Endothelial cell of umbilical vein (primary cell): ENCODE results near the gene VPS33B. TPM values are rescaled to one million over a fixed set of nuclear protein-coding genes. Genes with fewer than 3 reads are reported as not detected.
A peak's percentile ranks its signal among the peaks of the same experiment; 100 is the strongest.

Experiments used
- Bru-seq: library from RNA; stranded (reverse); fragments of 400-500 nt; gene quantifications from one replicate; lab custom pipeline; 2021; lab: Mats Ljungman, UMichigan
- BruChase-seq, 2 experiments: library from RNA; stranded (reverse); fragments of 400-500 nt; gene quantifications; one replicate each; lab custom pipeline; 2021; lab: Mats Ljungman, UMichigan
- BruUV-seq: library from RNA; stranded (reverse); fragments of 400-500 nt; replicated peaks from 2 replicates; lab custom pipeline; 2021; lab: Mats Ljungman, UMichigan
- CTCF ChIA-PET: fragments of 300-600, 350-600 bp; sonication (Branson Sonifier 250); formaldehyde crosslinking; loops from one replicate; lab custom pipeline; 2021; ENCODE audit warnings: antibody characterized with exemption, inconsistent platforms; lab: Charles Lee
- POLR2A ChIA-PET: fragments of 300-600, 350-600 bp; sonication (Branson Sonifier 250); formaldehyde crosslinking; loops from one replicate; lab custom pipeline; 2021; ENCODE audit warnings: antibody characterized with exemption, inconsistent platforms; lab: Charles Lee
- DNase-seq: peaks from one replicate; pipeline ENCODE4 v3.0.0-alpha.2; 2011; ENCODE audit warnings: low read depth, low spot score
- FAIRE-seq: peaks from 2 replicates; lab custom pipeline; 2011; peaks lifted over from hg19 to GRCh38; lab: Jason Lieb, UNC
- H2AFZ ChIP-seq: 2 replicates; pipeline ENCODE4 v1.6.0; 2012; ENCODE audit warnings: low read depth, low read length, control low read depth, inconsistent platforms
- H3K27ac ChIP-seq: 2 replicates; pipeline ENCODE4 v1.5.1; 2011; ENCODE audit warnings: low read depth, mild to moderate bottlenecking, control low read depth, low read length, moderate library complexity; ENCODE audit not compliant: insufficient read depth
- H3K27me3 ChIP-seq, 2 experiments: 2 replicates each; pipeline versions ENCODE4 v1.6.0 to v1.6.1; 2011; ENCODE audit warnings: low read length in 2 of 2, mixed read lengths in 1 of 2; ENCODE audit not compliant: control insufficient read depth in 2 of 2, insufficient read depth in 2 of 2
- H3K36me3 ChIP-seq, 2 experiments: 2 replicates in 1 of 2; 3 replicates in 1 of 2; pipeline ENCODE4 v1.5.1; 2011; ENCODE audit warnings: low read length in 2 of 2, mild to moderate bottlenecking in 1 of 2, moderate library complexity in 1 of 2; ENCODE audit not compliant: control insufficient read depth in 2 of 2, insufficient read depth in 2 of 2; ENCODE audit errors: extremely low read depth in 1 of 2
- H3K4me1 ChIP-seq: 3 replicates; pipeline ENCODE4 v1.5.1; 2011; ENCODE audit warnings: mild to moderate bottlenecking, low read length; ENCODE audit not compliant: control insufficient read depth, insufficient read depth; ENCODE audit errors: extremely low read depth
- H3K4me2 ChIP-seq: 2 replicates; pipeline ENCODE4 v1.6.1; 2011; ENCODE audit warnings: low read length, control low read depth, mixed read lengths; ENCODE audit not compliant: insufficient read depth
- H3K4me3 ChIP-seq, 3 experiments: fragments of 200-600 bp in 1 of 3; sonication (generic), shearing (Covaris generic) in 1 of 3; replicated peaks in 1 of 3; 2 replicates each; pipeline ENCODE4 v1.5.1; 2011 to 2016; ENCODE audit warnings: control low read depth in 3 of 3, low read length in 3 of 3, mild to moderate bottlenecking in 2 of 3, inconsistent platforms in 1 of 3, low read depth in 1 of 3, moderate library complexity in 1 of 3; ENCODE audit not compliant: insufficient read depth in 1 of 3
- H3K79me2 ChIP-seq: 2 replicates; pipeline ENCODE4 v1.6.0; 2012; ENCODE audit warnings: low read length, inconsistent platforms; ENCODE audit not compliant: control insufficient read depth, insufficient read depth
- H3K9ac ChIP-seq: replicated peaks from 2 replicates; pipeline ENCODE3; 2011; ENCODE audit warnings: low read length, control low read depth; ENCODE audit not compliant: insufficient read depth; ENCODE audit errors: extremely low read depth
- H3K9me1 ChIP-seq: replicated peaks from 3 replicates; pipeline ENCODE4 v1.6.0; 2011; ENCODE audit warnings: mild to moderate bottlenecking, low read length; ENCODE audit not compliant: control insufficient read depth, insufficient read depth; ENCODE audit errors: extremely low read depth
- H3K9me3 ChIP-seq: replicated peaks from 2 replicates; pipeline ENCODE4 v1.5.1; 2012; ENCODE audit warnings: low read length, inconsistent platforms; ENCODE audit not compliant: control insufficient read depth, insufficient read depth
- H4K20me1 ChIP-seq: replicated peaks from 2 replicates; pipeline ENCODE3; 2011; ENCODE audit warnings: mild to moderate bottlenecking, low read length; ENCODE audit not compliant: control insufficient read depth, insufficient read depth; ENCODE audit errors: extremely low read depth
- FOS ChIP-seq: IDR thresholded peaks from 2 replicates; pipeline ENCODE4 v1.6.1; 2011; ENCODE audit warnings: mild to moderate bottlenecking, low read length, moderate library complexity, borderline replicate concordance; ENCODE audit not compliant: insufficient read depth
- JUN ChIP-seq: IDR thresholded peaks from 2 replicates; pipeline ENCODE4 v1.6.1; 2011; ENCODE audit warnings: borderline replicate concordance, low read depth; ENCODE audit not compliant: insufficient read length, insufficient read depth
- MYC ChIP-seq: IDR thresholded peaks from one replicate; pipeline ENCODE4 v1.6.1; 2011; ENCODE audit warnings: mild to moderate bottlenecking, low read depth, low read length
- POLR2A ChIP-seq: IDR thresholded peaks from 2 replicates; pipeline ENCODE4 v1.6.1; 2012; ENCODE audit warnings: low read depth, mild to moderate bottlenecking, control low read depth, low read length
- POLR2AphosphoS5 ChIP-seq: IDR thresholded peaks from 2 replicates; pipeline ENCODE4 v1.6.1; 2012; ENCODE audit warnings: low read depth, mild to moderate bottlenecking, control low read depth, low read length, moderate library complexity; ENCODE audit not compliant: insufficient read depth
- dilution Hi-C: fragments of 300-500 bp; cut with MboI; formaldehyde crosslinking; loops from one replicate; pipeline ENCODE4 v1.15.0; 2019; ENCODE audit warnings: low sequenced_read_pairs; ENCODE audit not compliant: extremely low pct_ligation_motif_present
- intact Hi-C: fragments of 100-400 bp; cut with micrococcal nuclease; formaldehyde crosslinking; loops from one replicate; pipeline ENCODE4 v1.10.0; 2022
- long read RNA-seq: library from polyadenylated mRNA; stranded (forward); transcript quantifications from one replicate; pipeline ENCODE4 v2.0.0, GENCODE V29; 2021
- polyA minus RNA-seq, 3 experiments: library from RNA; depleted of rRNA, polyadenylated mRNA; stranded (reverse); fragments of >200 nt; gene quantifications; 1 replicate in 1 of 3; 2 replicates in 2 of 3; pipeline ENCODE4 v1.2.3, GENCODE V29; 2011
- polyA plus RNA-seq, 4 experiments: library from polyadenylated mRNA; depleted of rRNA in 3 of 4; stranded (reverse) in 3 of 4; unstranded in 1 of 4; fragments of >200 nt; gene quantifications; 2 replicates each; pipeline versions ENCODE4 v1.2.1 to v1.2.3, GENCODE V29; 2011 to 2012; ENCODE audit warnings: missing spikeins in 1 of 4
- total RNA-seq: library from RNA; stranded (reverse); gene quantifications from 2 replicates; pipeline ENCODE4 v1.2.3, GENCODE V29; 2021

The VPS33B gene
- total RNA-seq: 14.2 and 14.7 TPM in 2 replicates
- polyA plus RNA-seq: 10.4 and 11.8 TPM in 2 replicates
- polyA plus RNA-seq (2011; cell fraction: cytosol; rRNA removed): 10.1 and 10.4 TPM in 2 replicates
- 40.8 and 46.5 TPM in 2 replicates for polyA plus RNA-seq (2011; cell fraction: nucleus; rRNA removed)
- 16.4 and 17.4 TPM in 2 replicates for polyA plus RNA-seq (2012)
- polyA minus RNA-seq: 12.9 and 17.7 TPM in 2 replicates
- 6.8 TPM for polyA minus RNA-seq (2011; cell fraction: cytosol; rRNA and poly(A)+ RNA removed)
- 9.3 and 14.6 TPM in 2 replicates for polyA minus RNA-seq (2011; cell fraction: nucleus; rRNA and poly(A)+ RNA removed)
- Bru-seq, nascent RNA: percentile 68 among the genes with signal in this experiment
- BruChase-seq, experiment 1, labeled RNA remaining after a 6-hour chase: percentile 74 among the genes with signal in this experiment
- percentile 73 among the genes with signal in this experiment for BruChase-seq, experiment 2, labeled RNA remaining after a 2-hour chase
- long read RNA-seq, transcript VPS33B-201 (23 exons, 2,767 nt): major isoform, 9 of 14 reads
- long read RNA-seq, partial matches to known transcripts: 2 of 14 reads
- long read RNA-seq, other reads (novel, unspliced or antisense): 3 of 14 reads

GRCh38 chr15:91022075-91022831 lies at the start of gene VPS33B:
Gene VPS33B (minus strand): TSS chr15:91022594. CDS start chr15:91022249, 345 bp downstream.
- Histone ChIP-seq H3K36me3 (no peaks in the 10 kb centered on the region), H4K20me1 (no peaks in the 10 kb centered on the region), H3K27me3 (no peaks in the 10 kb centered on the region), H2AFZ (peak within 1 kb of the TSS; percentile 91), H3K27ac (peak within 1 kb of the TSS; percentile 14), H3K4me2 (peak within 1 kb of the TSS; percentile 90), H3K4me3 (peak within 1 kb of the TSS; percentile 67 to 93 (median 70)), H3K9ac (peak within 1 kb of the TSS; percentile 70), H3K9me3 (no peaks in the 10 kb centered on the region), H3K79me2 (peaks cover 32% of the 10 kb centered on the region), H3K4me1 (peaks cover 14% of the 10 kb centered on the region), H3K9me1 (no peaks in the 10 kb centered on the region)
- CTCF ChIA-PET: interaction anchor here (1.0 to 3.2 kb wide), 6 partner anchors 11 to 250 kb away, joined by 3 to 17 read pairs (median 10); no protein-coding TSS in a partner anchor
- intact Hi-C loops (loop anchor here (1.0 to 2.0 kb wide), 2 partner anchors 28 to 65 kb away; partner anchors contain the start of gene PRC1), dilution Hi-C loops (no loop called here)
- no peak for TF ChIP-seq FOS
- no peak for TF ChIP-seq MYC
- TF ChIP-seq JUN: no peak
- peak; percentile 52 for TF ChIP-seq POLR2A
- TF ChIP-seq POLR2AphosphoS5: peak; percentile 56
- TSS peak; percentile 75 for BruUV-seq
- POLR2A ChIA-PET: interaction anchor here (1.2 kb wide), 1 partner anchor 64 kb away, joined by 4 read pairs; no protein-coding TSS in a partner anchor
- FAIRE-seq: peak; percentile 96
- peak; percentile 85 for DNase-seq
